NCI-H1048 (cell line): Measurements from ENCODE around the gene EME2.

Source experiments
- DNase-seq: peaks from one replicate; lab custom pipeline; 2025; lab: John Stamatoyannopoulos, UW

The EME2 gene

DNA sequence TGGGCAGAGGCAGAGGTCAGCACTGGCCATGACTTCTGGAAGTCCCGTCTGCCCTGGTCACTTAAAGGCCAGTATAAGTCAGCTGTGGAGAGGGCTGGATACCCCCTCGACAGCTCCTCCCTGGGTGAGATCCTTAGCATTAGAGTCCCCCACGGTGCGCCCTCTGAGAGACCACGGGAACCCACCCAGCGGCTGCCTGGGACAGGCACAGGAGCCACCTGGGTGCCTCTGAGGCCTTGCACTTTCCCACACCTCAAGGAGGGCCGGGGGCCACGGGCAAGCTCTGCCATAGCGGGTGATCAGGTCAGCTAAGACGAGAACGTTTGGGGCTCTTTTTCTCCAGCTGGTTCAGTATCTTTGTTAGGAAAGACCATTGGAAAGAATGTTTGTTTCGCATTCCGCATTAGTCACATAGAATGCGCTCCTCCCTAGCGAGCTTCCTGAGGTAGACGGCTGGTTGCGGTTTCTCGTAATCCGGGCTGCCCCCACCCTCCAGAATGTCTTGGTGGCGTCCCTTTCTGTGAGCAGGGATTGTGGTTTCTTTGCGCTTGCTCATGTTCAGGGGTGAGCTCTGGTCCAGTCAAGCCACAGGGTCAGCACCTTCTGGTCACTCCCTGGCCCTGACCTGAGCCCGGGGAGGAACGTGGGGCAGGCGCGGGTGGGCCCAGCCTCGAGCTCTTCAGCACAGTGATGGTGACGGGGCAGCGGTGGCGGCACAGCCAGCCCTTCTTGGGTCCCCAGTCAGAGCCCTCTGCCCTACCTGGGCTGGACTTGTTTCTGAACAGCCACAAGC, 26.5 kb upstream of the EME2 start:
- no peak for DNase-seq

- DNase-seq, result no peak
These were observed 25.9 kb upstream of the EME2 start for GRCh38 chr16:1746693-1747195.

DNA sequence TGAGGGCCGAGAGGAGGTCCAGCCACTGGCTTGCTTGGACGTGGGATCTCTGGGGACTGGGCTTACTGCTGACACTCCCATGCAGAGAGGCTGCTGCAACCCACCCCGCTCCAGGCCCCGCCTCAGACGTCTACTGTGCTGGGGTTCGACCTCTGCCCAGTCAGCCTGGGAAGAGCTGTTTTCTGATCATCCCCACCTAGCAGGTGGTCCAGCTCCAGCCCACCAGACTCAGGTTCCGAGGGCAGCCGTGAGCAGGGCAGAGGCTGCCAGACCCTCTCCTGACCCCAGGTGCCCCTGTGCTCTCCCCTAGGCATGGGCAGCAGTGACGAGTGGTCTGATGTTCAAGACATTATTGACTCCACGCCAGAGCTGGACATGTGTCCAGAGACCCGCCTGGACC, 24.7 kb upstream of the EME2 start:
- no peak for DNase-seq

GRCh38 chr16:1749152-1750117, 23.2 kb upstream of the EME2 start:
- no peak for DNase-seq

- DNase-seq, result no peak
These were observed 20.7 kb upstream of the EME2 start for GRCh38 chr16:1751946-1752345.

DNA sequence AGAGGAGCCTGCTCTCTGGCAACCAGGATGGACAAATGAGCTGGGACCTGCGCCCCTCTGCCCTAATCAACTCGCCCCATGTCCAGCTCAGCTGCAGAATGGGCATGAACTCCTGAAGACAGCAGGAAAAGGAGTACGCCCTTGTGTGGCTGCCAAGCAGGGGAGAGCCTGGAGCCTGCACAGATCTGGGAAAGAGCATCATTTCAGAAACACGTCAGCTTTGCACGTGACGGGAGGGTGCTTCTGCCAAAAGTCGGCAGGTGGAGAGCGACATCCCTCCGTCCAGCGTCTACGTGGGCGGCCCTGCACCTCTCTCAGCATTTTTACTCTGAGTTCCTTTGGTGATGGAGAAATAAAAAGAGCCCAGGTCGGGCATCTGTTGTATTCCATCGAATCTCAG, 19.8 kb upstream of the EME2 start:
- no peak for DNase-seq

GRCh38 chr16:1754204-1754603, 18.4 kb upstream of the EME2 start:
- DNase-seq, result no peak

- no peak for DNase-seq
These were observed 14.7 kb upstream of the EME2 start for GRCh38 chr16:1757714-1758461.

GRCh38 chr16:1758923-1759322, 13.7 kb upstream of the EME2 start:
- DNase-seq, result no peak

DNA sequence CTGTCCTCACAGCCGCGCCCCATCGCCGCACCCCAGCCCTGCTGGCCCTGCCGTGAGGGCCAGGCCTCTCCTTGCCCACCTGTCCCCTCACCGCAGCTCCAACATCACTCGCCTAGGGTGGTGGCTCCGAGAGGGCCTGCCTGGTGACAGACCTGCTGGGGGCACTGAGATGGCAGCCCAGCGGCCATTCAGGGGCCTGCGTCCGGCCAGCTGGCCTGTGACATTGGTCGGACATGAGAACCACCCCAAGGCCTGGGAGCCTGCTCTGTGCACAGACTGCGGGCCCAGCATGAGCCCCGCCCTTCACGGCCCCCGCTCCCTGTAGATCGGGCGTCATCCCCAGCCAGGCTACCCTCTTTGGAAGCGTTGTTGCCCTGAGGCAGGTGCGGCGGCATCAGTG, 13.1 kb upstream of the EME2 start:
- no peak for DNase-seq

DNA sequence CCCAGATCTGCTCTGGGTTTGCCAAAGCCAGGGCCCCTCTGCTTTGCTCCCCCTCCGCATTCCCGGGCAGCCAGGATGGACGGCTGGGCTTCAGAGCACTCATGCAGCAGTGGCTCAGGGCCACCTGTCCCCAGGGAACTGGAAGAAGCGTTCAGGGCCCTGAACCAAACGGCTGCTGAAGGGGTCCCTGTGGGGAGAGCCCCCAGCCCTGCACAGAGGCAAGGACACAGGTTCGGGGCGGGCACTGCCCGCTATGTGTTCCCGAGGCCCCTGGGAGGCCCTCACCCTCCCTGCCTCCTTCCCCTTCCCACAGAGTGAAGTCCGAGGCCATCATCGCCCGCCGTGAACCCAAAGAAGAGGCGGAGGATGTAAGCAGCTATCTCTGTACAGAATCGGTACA, 11.7 kb upstream of the EME2 start:
- no peak for DNase-seq

- DNase-seq, result no peak
These were observed 10.9 kb upstream of the EME2 start for GRCh38 chr16:1761751-1762150.

- DNase-seq, result no peak
These were observed 10.3 kb upstream of the EME2 start for GRCh38 chr16:1762196-1762878.

- no peak for DNase-seq
These were observed 9.6 kb upstream of the EME2 start for GRCh38 chr16:1762879-1763520.

- no peak for DNase-seq
These were observed 8.8 kb upstream of the EME2 start for GRCh38 chr16:1763521-1764511.

- no peak for DNase-seq
These were observed 7.6 kb upstream of the EME2 start for GRCh38 chr16:1764971-1765370.

- DNase-seq, result no peak
These were observed 6.8 kb upstream of the EME2 start for GRCh38 chr16:1765826-1766225.

- no peak for DNase-seq
These were observed 6.4 kb upstream of the EME2 start for GRCh38 chr16:1766231-1766630.

- no peak for DNase-seq
These were observed 5.9 kb upstream of the EME2 start for GRCh38 chr16:1766701-1767100.
